Mesenteric fat pad (tissue), 1 donor: ENCODE data around the gene SNX7. TPM values are rescaled to one million over a fixed set of nuclear protein-coding genes. Genes with fewer than 3 reads are reported as not detected.

Experiments used
- DNase-seq: peaks from one replicate; pipeline ENCODE4 v3.0.0-alpha.2; 2020; ENCODE audit warnings: low spot score
- total RNA-seq: library from RNA; stranded (reverse); fragmentation: NEBNext Ultra II Directional; extraction: Animal tissue kit (Norgen Biotek cat#: 25700); gene quantifications from one replicate; pipeline ENCODE4 v1.2.1, GENCODE V29; 2021
- donor health status: DM: yes; HTN: yes; CAD: no.

SNX7 gene
- total RNA-seq, 1 donor from 2014 or later: 14.3 TPM

- DNase-seq: no peak
Observed at GRCh38 chr1:98696077-98696476, 34.6 kb downstream of the SNX7 start.

GRCh38 chr1:98697781-98698180 is 36.3 kb downstream of the SNX7 start:
- no peak for DNase-seq

- DNase-seq: no peak
Observed at GRCh38 chr1:98698625-98699024, 37.1 kb downstream of the SNX7 start.

GRCh38 chr1:98700228-98700627 is 38.7 kb downstream of the SNX7 start:
- no peak for DNase-seq

DNA sequence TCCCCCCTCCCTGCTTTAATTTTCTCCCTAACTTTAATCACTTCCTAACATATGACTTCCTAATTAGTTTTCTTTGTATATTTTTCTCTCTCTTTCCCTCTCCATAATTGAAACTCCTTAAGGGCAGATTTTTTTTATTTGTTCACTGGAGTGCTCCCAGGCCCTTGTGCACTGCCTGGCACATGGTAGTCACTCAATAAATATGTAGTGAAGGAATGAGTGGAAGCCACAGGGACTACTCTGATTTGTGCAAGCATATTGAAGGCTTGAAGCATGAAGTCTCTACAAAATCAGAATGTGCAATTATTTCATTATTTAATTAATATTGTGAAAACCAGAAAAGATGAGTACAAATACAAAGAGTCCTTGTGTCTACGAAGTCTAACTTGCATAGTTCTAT is 41.5 kb downstream of the SNX7 start:
- no peak for DNase-seq

DNA sequence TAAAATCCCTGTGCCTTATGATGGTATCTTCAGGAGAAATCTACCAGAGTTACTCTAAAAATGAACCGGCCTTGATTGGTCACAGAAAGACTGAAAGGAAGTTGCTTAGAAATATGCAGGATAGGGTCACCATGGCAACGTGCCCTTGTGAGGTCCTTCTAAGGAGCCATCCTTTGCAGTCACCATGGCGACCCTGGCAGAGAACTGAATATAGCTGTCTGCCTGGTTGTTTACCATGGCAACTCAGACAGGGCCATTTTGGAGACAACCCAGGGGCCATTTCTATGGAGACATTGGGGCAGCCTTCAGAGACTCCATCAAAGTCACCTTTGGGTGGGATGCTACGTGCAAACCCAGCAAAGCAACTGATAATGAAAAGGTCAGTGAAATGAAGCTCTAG is 43.0 kb downstream of the SNX7 start:
- DNase-seq: no peak

GRCh38 chr1:98704971-98705370 is 43.5 kb downstream of the SNX7 start:
- no peak for DNase-seq

DNA sequence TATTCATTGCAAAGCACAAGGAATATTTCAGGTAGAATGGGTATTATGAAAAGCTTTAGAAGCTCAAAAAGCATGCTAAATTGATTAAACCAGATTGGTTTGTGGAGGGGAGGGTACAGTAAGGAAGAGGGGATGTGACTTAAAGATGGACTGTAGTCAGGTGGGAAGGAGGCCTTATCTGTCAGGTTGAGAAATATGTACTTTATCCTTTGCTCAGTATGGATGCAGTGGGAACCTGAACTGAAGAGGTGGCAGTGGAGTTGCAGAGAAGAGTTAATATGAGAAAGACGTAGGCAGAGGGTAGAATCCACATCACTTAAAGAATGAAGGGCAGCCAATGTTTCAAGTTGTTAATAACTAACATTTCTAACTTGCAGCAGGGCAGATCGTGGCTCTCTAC is 44.1 kb downstream of the SNX7 start:
- DNase-seq: no peak

GRCh38 chr1:98706173-98706843 is 44.8 kb downstream of the SNX7 start:
- DNase-seq: no peak

DNA sequence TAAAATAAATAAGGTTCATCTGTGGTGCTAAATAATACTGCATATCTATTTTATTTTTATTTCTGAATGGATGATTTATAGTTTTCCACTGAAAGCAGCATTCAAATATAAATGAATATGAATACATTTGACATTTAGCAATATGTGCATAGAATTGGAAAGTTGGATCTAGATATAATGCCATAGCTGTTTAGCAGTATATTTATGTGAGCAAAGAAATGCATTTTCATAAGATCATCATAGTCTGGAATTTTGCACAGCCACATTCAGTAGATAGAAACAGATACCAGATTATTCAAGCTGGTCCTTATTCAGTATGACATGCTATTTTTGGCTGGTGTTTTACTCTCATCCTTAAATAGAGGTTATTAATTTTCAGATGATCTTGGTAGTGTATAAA is 46.0 kb downstream of the SNX7 start:
- DNase-seq: no peak

GRCh38 chr1:98709906-98710305 is 48.4 kb downstream of the SNX7 start:
- no peak for DNase-seq

- DNase-seq: no peak
Observed at GRCh38 chr1:98723574-98723973, 62.1 kb downstream of the SNX7 start.

DNA sequence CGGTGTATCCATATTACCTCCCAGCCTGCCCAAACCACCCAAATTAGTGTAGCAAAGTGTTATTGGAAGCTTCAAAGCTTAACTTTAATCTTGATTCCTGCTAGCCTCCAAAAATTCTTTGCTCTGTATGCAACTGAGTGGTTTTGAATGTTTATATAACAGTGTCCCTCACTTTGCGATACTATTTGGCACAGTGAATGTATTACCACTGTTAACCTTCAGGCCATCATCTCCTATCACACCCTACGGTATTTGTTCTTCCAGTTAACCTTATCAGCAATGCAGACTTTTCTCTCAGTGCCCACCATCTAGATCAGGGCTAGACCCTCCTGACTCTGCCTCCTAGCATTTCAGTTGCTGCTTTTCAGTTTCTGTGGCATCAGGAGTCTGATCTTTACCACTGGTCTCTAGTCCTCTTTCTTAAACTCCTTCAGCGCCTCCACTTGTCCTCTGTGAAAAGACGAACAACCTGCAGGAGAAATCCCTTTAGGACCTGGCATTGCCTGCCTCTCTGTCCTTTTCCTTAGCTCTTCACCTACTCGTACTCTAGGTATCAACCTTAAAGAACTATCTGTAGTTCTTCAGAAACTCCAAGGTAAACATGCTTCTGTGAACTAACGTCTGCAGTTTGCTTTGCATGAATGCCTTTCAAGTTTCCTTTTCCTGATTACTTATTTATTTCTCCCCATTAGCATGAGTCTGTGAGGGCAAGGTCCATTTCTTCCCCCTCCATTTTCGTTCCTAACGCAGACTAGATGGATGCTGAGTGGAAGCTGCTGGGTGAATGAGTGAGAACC is 71.7 kb downstream of the SNX7 start:
- no peak for DNase-seq

- no peak for DNase-seq
Observed at GRCh38 chr1:98733782-98734112, 72.2 kb downstream of the SNX7 start.

DNA sequence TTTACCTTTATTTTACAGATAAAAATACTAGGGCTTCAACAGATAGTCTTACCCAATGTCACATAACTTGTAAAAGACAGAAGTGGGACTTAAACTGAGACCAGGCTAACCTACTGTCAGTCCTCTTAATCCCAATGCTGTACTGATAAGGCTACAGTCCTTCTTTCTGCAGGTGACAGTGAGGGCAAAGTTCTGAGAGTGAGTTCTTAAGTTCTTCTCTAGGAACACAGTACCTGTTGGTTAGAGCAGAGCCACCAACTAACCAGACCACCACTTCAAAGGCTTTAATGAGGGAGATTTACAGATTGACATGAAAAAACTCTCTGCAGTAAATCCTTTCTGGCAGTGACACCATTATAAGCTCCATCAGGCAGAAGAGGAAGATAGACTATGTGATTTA is 74.2 kb downstream of the SNX7 start:
- DNase-seq: no peak

- no peak for DNase-seq
Observed at GRCh38 chr1:98737835-98738234, 76.3 kb downstream of the SNX7 start.

DNA sequence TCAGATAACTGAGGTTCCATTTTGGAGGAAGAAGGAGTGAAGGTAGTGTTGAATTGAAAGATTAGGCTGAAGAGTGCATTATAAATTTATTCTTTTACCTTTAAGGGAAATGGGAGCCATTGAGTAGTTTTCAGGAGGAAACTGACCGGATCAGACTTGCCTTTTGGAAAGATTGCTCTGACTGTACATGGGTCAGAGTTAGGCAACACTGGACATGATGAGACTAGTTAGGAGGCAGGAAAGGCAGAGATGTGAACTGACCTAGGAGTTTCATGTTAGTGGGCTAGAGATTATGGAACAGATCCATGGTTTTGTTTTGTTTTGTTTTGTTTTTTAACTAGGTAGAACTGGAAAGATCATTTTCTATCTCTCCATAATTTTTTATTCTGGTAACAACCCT is 78.2 kb downstream of the SNX7 start:
- no peak for DNase-seq

GRCh38 chr1:98741164-98741563 is 79.6 kb downstream of the SNX7 start:
- no peak for DNase-seq

DNA sequence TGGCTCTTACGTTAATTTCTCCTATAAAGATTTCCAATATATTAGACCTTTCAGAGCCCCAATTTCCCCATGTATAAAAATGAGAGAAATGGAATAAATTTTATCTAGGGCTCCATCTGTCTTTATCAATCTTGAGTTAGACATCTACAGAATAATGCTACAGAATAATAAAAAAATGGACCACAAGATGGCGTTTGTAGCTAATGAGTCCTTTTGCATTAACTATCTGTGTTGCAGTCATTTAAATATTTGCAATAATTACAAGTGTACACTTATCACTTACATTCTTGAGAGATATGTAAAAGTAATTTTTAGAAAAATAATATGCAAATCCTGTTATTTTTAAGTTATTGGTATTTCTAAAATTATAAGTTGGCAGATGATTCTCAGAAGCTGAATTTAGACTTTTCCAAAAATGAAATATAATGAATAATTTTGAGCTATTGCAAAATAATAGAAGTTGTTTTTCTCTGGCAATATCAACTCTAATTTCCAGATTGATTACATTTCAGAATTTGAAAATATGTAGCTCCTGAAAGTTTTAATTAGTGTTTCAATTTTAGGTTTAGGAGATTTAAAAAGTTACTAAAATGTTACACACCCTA is 87.7 kb downstream of the SNX7 start:
- DNase-seq: no peak

DNA sequence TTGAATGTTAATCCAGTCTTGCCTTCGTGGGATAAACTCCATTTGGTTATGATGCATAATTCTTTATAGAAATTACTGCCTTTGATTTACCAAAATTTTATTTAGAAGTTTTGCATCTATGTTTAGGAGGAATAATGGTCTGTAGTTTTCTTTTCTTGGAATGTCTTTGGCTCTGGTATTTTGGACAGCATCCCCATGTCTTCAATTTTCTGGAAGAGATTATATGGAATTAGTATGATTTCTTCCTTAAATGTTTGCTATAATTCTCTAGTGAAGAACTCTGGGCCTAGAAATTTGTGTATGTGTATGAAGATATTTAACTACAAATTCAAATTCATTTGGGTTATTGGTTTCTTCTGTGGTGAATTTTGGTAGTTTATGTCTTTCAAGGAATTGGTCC is 92.7 kb downstream of the SNX7 start:
- no peak for DNase-seq

DNA sequence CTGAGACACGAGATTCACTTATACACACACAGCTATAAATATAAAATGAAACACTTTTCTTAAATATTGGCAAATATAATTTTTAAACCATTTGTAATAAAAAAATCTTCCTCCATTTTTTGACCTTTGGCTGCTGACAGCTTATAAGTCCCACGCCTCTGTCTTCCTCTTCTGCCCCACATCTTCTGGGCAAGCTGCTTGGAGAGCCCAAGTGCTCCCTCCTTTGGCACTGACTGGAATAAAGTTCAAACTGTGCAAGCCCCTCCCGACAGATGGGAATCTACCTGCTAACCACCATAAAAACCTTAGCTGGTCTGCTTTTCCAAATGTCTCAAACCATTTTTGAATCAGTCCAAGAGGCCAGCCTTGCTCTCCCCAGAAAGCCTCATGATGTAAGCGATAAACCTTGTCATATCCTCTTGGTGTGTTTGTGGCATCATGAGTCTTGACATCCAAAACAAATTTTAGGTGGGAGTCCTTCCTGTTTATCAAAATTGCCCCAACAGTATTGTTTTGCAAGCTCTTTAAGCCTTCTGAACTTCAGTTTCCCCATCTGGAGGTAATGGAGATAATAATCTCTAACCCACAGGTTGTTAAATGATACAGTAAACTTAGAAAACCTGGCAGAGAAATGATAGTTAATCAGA is 99.8 kb downstream of the SNX7 start:
- DNase-seq: no peak

GRCh38 chr1:98763488-98764150 is 102.1 kb downstream of the SNX7 start:
- DNase-seq: no peak
